ENCODE data around the gene FMNL2.

The FMNL2 gene

DNA sequence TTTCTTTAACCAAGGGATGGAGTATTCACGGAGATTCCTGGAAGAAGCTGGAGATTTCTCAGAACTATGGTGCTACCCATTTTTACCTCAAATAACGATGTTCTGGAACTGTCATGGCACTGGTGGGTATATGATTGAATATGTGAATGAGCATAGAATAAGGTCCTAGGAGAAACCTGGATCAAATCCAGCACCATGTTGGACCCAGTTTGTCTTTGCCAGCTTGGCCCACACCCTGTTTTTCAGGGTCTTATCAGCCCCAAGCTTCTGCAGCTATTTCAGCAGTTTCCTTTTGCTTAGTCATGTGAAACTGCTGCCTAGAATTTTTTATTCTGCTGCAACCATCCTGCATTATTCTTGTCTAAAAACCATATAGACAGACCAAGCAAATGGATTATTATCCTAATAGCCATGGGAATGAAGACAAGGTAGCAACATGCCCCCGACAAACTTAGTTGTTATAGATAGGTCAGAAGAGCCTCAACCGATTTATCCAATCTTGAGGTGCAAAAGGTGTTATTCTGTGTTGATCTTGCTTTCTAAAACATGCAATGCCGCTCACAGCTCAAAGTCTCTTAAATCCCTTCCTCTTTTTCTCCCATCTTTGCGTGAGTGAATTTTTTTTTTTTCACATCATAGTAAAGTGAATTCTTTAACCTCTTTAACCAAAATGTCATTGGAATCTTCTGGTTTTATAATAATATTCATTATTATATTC, 248.7 kb downstream of the FMNL2 start:
- no peak for DNase-seq (ENCODE audit: low read depth)

DNA sequence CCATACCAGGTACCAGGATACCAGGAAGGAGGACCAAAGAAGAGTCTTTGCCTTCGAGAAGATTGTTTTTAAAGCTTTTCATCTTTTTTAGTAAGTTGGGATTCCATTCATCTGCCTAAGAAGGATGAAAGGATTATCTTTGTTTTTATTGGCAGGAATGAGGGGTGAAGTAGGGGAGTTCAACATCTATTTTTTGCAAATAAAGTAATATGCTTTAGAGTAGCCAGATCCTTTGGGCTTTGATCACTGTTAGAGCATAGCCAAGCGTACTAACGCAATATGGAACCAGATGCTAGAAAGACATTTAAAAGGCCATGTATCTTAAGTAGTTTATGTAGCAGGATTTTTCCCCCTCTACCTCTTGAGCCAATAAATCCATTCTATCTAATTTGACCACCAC, 249.3 kb downstream of the FMNL2 start:
- DNase-seq (ENCODE audit: low read depth), result no peak

DNA sequence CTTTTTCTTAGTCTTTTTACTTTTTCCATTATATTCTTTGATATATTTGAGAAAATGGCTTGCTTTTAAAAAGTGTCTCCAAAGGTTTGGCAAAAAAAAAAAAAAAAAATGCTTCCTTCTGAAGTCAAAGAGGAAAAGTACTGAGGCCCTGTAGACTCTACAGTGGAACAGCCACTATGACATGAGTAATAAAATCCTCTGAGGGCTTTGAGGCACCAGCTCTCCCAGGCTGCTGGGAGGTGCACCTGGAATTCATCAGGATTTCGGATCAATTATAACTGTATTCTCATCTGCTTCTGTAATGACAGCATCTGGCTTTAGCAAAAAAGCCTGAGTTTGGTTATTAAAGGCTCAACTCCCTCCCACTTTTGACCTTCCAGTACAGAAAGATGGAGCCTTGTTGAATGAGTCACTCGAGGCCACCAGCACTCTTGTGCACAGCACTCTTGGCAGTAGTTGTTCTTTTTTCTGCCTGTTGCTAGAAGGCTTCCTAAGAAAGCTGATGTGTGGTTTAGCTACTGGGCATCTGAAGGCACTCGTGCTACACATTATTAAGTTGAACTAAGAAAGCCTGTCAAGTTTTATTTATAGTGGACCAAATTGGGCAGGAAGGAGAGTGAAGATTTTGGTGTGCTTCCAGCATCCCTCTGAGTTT, 251.0 kb downstream of the FMNL2 start:
- DNase-seq (ENCODE audit: low read depth), result no peak

DNA sequence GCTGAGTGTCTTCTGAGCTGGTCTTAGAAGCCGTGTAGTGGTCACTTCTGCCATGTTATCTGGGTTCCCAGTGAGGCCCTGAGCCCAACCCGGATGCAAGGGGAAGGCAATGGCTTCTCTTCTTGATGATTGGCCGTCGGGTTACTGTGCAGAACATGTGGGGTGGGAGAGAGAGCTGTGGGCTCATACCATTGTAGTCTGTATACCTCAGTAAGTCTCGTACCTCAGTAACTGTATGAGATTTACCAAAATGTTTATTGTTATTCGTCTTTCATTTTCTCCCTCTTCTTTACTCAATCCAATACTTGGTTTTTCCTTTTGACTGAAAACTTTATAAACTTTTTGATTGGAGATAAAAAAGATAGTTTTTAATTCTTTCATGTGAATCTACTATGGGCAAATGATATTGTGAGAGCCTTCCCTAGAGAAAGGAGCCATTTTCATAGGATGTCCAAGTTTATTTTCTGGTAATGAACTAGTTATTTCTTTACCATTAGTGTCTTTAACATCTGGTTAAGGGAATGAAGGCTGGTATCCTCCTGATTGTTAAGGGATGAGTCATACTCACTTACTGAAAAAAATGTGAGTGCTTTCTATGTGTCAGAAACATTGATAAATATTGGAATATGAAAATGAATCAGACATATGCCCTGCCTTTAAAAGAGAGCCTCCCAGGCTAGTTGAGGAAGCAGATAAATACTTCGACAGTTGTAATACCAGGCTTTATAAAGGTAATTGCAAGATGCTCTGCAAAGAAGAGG, 252.4 kb downstream of the FMNL2 start:
- DNase-seq (ENCODE audit: low read depth), result no peak

DNA sequence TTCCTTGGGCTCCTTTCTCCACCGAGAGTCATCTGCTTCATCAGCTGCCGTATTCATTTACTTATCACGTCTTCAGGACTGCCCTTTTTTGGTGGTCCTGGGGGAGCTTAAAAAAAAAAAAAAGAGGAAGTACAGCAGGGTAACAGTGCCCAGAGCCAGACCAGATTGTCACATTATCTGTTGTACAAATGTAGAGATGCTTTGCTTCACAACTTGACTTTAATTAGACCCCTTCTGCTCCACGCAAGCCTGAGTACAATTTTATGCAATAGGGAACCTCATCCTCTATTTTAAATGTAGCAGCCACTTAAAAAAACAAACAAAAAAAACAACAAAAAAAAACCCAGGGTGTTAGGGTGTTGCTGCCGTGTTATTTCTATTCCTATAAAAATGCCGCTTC, 254.0 kb downstream of the FMNL2 start:
- DNase-seq (ENCODE audit: low read depth), result no peak

DNA sequence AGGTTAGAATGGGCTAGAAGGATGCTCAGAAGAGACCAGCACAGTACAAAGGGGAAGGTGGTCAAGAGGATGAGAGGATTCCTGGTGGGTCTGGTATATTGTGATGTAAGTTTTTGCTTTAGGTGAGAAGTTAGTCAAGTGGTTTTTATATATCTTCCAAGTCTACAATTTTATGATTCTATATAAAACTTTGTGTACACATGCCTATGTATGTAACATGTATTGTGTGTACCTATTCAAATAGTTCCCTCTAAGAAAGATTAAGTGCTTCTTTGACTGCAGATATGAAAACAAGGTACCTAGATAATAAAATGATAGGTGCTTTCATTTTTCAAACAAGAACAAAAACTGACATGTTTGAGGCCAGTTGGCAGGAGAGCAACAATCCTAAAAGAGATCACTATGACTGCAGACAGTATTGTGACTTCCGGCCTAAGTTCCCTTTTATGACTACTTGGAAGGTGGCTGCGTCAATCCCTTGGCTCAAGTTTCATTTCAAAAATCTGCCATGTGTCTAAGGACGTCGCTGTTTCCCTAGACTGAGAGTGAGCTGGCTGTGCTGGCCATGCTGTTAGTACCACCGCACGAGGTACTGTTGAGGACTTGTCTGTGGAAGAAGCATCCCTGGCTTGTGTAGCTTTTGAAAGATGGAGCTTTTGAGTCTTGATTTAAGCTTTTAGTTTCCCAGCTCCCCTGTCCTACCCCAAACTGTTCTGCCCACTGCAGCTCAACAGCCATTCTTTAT, 259.2 kb downstream of the FMNL2 start:
- no peak for DNase-seq (ENCODE audit: low read depth)

DNA sequence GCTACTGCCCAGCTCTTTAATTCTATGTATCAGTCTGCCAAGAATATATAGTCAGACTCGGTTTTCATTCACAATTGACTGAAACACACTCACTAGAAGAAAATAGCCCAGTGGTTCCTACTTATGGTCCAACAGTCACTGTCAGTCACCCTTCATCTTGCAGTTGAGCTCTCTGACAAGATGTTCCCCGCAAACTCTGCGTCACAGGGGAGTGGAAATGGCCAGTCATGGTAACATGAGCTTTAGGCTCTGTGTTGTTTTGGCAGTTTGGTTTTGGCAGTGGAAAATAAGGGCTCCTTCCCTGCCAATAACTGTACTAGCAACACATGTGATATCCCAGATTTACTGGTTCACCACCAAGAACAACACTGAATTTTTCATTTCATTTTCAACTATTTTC, 259.8 kb downstream of the FMNL2 start:
- no peak for DNase-seq (ENCODE audit: low read depth)

DNA sequence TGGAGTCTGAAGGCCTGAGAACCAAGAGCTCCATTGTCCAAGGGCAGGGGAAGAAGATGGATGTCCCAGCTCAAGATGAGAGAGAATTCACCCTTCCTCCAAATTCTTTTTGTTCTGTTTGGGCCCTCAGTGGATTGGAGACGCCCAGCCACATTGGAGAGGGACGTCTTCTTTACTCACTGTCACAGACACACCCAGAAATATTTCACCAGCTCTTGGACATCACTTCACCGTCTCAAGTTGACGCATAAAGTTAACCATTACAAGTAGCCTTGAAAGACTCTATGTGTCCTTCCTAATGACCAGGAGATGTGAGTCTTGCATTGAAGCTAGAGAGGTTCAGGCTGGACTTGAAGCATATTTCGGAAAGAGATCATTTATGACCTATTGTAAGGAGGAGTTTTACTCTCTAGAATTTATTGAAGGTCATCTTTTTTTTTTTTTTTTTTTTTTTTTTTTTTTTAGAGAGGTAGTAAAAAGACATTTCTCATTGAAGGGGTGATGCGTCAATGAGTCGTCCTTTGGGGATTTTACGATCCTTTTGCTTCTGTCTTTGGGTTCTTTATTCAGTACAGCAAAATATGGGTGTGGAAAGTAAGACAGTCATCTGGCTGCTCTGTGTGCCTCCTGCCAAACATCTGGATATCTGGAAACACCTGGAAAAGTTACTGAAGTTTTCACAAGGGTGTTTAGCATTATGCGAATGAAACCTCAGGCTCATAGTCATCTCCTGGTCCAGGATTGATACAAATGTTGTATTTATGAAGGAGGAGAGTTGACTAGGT, 264.2 kb downstream of the FMNL2 start:
- DNase-seq (ENCODE audit: low read depth), result no peak

DNA sequence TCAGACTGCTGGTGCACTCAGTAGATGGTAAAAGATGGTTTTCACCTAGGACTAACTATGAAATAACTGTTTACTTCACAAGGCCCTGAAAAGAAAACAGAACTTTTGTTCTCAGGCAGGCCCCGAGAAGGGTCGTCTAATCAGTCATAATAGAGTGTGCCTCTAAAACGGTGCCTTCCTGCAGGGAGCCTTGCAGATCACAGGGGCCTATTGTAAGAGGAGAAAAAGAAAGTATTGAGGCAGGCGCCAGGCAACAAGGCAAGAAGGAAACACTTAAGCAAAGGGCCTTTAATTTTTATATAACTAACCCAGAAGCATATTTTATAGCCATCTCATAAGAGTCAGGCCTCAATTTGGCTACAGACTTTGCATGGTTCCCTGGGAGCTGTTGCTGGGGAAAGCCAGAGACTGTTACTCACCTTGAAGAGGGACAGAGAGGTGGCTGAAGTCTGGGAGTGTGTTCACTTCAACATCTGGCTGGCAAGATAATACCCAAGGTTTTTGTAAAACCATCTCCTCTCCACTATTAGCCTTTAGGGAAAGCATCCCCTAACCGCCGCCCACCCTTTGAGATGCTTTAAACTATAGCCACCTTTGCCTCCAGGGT, 265.2 kb downstream of the FMNL2 start:
- no peak for DNase-seq (ENCODE audit: low read depth)

DNA sequence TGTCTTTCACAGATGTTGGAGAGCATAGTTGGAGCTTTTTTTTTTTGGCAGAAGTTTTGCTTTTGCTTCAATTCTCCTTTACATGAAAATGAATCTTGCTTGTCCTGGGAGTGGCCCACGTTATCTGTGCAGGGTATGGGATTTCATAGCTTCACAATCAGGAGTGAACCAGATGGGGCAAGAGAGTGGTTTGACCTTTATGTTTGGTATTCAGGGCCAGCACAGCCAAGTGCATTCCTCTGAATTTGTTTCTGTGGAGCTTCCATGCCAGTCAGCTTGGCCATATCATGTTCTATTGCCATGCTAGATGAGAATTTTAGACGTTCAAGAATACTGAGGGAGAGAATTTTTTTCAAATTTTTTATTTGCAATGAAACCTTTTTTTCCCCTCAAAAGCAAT, 265.7 kb downstream of the FMNL2 start:
- DNase-seq (ENCODE audit: low read depth), result no peak

DNA sequence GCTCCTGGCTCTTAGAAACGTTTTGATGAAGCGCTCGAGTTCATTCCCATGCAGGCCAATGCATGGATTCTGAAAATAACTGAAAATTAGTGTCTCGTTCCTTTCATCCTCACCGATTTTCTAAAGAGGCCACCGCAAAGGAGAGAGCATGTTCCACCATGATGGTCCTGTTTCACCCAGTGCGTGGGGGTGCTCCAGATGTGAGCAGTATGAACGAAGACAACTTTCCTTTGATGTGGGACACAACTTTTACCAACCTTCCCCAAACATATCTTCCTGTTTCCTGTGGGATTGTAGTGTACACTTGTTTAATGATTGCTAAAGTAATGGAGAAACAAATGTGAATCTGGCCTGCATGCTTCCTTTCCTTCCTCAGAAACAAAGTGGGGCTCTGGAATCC, 267.8 kb downstream of the FMNL2 start:
- no peak for DNase-seq (ENCODE audit: low read depth)

DNA sequence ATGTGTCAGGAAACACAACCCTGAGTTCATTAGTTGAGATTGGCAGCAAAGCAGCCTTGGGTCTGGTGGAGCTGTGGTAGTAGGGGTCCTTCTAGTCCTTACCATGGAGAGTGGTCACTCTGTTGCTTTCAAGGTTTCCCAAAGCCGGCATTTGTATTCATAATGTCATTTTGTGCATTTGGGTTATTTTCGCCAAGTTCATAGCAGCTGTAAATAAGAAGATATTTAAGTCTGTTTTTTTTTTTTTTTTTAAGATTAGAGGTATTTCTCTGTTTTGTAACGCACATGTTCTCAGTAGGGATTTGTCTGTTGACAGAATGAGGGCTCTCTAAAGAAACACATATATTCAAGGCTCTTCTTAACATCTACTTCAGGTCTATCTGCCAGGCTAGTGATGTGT, 268.2 kb downstream of the FMNL2 start:
- DNase-seq (ENCODE audit: low read depth), result no peak

DNA sequence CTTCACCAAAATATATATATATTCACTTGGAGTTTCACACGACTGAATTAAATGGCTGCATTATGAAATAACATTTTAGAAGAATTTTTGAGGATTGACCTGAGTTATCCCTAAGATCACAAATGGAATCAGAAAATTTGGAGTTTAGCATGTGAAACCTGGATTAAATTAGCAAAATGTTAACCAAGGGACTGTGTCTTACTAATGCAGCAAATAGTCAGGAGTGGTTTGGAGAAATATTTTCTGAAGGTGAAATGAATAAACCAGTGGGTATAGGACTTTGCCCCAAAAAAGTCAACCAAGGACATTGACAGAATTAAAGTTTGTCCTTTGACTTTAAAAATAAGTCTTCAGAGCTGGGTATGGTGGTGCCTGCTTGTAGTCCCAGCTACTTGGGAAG, 271.1 kb downstream of the FMNL2 start:
- DNase-seq (ENCODE audit: low read depth), result no peak

DNA sequence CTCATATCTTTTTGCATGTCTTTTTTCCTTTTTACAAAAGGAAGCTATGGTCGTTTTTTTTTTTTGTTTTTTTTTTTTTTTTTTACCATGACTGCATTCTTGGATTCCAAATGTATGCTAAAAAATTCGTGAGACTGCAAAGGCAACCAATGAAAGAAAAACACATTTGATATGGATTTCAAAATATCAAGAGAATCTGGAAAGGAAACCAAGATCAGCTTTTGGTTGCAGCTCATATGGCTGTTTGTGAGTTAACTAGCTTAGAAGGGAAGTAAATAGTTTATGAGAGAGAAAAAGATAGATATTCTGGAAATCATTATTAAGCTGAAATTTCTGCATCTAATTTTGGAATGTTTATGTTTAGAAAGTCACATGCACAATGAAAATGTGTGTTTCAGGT, 272.0 kb downstream of the FMNL2 start:
- DNase-seq (ENCODE audit: low read depth), result no peak

DNA sequence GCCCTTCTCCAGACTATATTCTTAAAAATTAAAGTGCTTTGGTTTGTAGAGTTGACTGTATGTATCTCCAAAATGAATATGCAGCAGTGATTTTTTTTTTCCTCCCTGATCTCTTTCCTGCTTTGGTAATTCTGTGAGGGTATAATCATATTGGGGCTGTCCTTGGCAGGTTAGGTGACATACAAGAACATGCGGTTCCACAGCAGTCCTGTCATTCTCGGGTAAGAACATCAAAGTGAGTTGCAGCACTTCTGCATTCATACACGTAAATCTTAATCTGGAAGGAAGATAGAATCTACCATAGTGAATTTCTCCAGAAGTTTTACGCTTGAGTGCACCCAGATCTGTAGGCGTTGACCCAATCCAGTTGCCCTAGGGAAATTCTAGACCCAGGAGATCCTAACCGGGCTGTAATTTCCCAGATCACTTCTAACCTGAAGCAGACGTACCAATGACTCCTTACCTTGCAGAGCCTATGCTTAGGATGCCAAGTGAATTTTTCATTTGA, 272.9 kb downstream of the FMNL2 start:
- no peak for DNase-seq (ENCODE audit: low read depth)

DNA sequence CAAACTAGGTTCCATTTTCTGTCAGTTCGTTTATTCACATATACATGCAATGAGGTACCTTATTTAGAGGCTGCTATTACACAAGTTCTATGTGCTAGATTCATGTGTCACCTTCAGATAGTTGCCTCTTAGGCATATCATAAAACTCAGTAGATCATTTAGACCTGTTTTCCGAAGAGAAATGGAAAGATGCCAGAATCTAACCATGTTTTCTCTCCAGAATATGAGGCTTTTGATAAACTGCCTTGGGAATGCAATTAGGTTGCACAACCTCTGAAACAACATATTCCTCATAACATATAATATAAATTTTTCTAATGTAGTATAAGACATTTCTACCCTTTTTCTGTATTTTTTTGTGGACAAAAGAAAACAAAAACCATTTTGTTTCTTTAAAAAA, 274.2 kb downstream of the FMNL2 start:
- no peak for DNase-seq (ENCODE audit: low read depth)

DNA sequence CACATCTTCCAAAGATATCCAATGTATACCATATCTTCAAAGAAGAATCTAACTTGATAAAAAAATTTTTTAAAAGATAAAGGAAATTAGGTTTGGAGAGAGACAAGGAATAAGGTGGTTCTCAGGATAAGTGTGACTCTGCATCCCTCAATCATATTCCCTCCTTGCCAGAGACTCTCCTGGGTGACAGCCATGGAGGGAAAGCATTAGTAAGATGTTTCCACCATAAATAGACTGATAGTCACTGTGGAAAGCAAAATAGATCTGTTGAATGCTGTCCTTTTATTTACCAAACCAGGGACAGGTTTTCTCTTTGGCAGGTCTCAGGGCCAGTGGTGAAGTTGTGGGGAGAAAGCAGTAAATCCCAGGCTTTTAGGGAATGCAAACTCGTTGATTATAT, 274.7 kb downstream of the FMNL2 start:
- no peak for DNase-seq (ENCODE audit: low read depth)

DNA sequence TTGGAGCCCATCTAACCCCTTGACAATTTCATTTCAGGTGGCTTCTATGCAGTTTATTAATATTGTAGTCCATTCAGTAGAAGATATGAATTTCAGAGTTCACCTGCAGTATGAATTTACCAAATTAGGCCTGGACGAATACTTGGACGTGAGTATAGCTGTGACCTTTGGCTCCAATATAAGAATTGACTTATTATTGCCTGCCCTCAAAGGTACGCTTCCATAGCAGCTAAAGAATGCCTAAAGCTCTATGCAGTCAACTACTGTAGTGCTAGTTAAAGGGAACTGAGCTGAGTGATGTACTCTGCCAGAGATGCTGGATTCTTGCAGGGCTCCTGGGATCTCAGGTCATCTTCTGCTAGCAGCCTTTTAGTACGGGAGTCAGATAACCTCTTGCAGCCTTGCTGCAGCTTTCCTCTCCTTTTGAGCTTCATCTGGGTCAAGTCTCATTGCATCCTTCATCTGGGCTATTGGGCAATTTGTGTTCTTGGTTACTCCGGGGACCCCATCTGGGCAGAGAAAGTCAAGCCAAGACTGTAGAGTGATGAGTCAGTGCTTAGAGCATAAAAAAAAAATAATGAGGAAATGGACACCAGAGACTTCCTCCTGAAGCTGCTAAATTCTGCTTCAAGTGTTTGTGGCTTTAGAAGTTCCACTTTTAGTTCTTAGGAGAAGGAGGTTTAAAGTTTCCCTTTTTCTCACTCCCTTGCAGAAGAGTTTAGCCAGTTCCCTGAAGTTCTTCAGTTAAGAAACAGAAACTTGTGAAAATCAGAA, 276.7 kb downstream of the FMNL2 start:
- no peak for DNase-seq (ENCODE audit: low read depth)

DNA sequence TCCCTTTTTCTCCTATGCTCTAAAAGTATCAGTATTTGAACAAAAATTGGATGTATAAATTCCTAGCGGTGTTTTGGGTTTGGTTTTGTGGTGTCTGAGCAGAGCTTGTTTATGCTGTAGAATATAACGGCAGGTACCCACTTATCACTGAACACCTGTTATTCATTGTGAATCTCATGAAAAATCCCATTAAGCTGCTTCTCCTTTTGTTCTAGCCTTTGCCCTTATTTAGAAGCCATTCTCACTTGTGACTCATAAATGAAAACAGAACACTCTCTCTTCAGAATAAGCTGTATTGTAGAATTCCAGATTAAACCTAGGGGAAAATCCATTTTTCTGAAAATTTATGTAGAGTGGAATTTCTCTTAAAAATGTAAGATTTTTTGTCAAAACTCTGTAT, 278.3 kb downstream of the FMNL2 start:
- DNase-seq (ENCODE audit: low read depth), result no peak

DNA sequence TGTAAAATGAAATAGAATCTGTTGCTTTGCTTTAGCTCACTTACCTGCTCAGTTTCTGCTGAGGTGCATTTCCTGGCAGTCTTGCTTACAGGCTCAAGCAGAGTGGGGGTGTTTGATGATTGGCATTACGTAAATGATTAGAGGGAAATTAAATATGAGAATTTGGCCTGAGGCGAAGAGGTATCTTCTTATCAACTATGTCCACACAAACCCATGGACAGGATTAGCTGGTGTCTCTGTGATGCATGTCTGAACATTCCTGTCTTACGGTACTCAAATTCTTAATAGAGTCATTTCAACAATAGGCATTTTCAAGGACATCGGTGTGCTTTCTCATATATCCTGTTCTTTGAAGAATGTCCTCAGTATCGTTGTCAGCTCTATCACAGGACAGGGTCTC, 280.2 kb downstream of the FMNL2 start:
- DNase-seq (ENCODE audit: low read depth), result no peak
